Activated T-cell treated with anti-CD3 and anti-CD28 coated beads for 48 hours (primary cell): ENCODE data around the gene CROCC.
"Not testable (repeated sequence)": the region's sequence is repeated elsewhere in the genome, so short reads cannot be mapped to it uniquely, and the experiment has no call there.

ENCODE experiments used
- DNase-seq: peaks from one replicate; pipeline ENCODE4 v3.0.0-alpha.2; 2020; ENCODE audit warnings: low read depth

Gene CROCC

DNA sequence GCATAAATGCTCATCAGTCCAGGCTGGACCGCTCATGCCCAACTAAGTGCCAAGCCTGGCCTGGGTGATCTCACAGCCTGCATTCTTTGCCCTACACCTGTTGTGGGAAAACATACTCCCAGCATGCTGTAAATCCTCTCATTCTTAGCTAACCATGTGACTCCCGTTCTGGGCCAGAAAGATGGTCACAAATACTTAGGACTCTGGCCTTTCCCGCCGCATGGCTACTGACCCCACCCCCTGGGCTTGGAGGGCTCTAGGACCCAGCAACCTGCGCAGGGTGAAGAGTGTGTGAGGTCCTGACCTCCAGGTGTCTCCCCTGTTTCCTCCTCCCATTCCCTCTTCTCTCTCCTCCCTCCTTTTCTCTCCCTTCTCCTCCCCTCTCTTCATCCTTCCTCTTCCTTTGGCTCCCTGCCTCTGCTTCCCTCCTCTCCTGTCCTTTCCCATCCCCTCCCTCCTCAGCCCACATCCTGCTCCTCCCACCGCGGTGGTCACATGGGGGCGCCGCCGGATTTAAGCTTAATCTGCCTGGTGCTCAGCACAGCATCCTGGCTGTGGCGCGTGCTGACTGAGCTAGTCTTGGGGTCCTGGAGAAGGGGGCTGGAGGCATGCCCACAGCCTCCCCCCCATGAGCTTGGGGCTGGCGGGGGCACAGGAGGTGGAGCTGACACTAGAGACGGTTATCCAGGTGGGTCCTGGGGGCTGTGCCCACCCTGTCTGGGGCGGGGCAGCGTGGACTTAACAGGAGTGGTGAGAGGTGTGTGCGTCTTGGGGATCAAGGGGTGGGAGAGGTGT is at the start of gene CROCC:
TSS of gene CROCC (plus strand) at position 541 of the 795 bp plus-strand sequence. CDS start at position 629, 88 bp downstream.
- DNase-seq: peak; percentile 42

DNA sequence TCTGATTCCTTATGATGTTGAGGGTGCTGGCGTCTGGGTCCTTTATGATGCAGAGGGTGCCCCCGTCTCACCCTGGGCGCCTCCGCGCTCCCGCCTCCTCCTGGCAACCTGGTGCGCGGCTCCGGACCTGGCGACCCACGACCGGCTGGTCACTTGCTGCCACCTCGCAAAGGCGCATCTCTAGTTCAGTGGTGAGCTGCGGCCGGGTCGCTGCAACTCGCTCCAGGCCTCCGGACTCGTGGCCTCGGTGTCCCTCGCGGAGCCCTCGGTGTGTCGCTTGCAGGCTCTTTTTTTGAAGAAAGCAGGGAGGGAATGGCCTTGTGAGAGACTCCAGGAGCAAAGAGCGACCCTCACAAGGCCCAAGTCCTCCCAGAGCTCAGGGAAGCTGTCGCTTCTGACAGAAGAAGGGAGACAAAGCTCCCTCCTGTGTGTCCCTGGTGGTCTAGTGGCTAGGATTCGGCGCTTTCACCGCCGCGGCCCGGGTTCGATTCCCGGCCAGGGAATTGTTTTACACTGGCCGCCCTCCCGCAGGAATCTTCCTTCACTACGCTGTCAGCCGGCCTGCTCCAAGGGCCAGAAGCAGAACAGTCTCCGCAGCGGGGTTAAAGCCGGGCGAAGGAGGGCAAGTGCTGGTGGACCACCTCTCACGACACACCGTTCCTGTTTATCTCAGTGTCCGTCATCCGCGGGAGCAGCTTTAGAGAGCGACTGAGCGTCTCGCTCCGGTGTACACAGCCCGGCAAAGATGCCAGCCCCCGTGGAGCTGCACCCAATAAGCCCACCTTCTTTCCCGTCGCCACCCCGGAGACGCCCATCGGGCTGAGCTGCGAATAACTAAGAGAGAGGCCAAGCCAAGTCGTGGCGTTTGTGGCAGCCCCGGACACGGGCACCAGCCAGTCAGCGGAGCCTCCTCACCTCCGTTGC is 49.3 kb upstream of the CROCC start:
- peak; percentile 78 for DNase-seq

DNA sequence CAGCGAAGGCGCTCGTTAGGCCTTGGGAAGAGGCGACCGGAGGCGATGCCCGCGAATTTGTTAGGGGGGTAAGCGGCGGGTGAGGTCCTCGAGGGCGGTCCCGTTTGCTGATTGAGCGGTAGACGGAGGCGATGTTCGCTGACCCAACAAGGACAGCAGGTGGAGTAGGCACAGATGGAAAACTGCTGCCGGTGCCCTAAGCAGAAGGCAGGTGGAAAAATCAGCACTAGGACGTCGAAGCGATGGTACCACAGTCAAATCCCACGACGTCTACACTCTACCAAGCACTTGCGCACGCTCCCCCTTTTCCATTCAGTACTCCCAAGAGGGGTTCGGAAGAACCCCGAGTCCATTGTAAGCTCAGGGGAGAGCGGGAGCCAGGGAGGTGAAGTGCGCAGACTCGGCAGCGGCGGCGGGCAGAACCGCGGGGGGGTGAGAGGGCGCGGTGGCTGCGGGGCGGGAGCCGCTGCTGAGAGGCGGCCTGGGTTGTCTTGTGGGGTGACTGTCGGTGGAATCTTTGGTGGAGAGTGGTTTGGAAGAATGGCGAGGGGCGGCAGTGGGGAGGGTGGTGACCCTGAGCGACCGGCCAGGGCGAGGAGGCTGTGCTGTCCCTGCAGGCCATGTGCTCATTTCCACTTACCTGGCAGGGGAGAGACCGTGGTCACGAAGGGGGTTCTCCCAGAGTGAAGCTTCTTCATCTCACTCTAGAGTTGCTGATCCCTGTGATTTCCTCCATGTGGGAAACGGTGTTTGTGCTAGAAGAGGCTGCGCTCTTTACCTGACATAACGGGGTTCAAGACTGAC is 48.5 kb upstream of the CROCC start:
- DNase-seq: peak; percentile 35

- not testable (repeated sequence) for DNase-seq
These were observed 46.6 kb upstream of the CROCC start for GRCh38 chr1:16874968-16875765.

GRCh38 chr1:16881742-16882141 is 40.0 kb upstream of the CROCC start:
- DNase-seq: not testable (repeated sequence)

- no peak for DNase-seq
These were observed 38.7 kb upstream of the CROCC start for GRCh38 chr1:16882986-16883385.

GRCh38 chr1:16884487-16884886 is 37.2 kb upstream of the CROCC start:
- not testable (repeated sequence) for DNase-seq

- DNase-seq: no peak
These were observed 34.7 kb upstream of the CROCC start for GRCh38 chr1:16886860-16887605.

- DNase-seq: peak; percentile 75
These were observed 32.6 kb upstream of the CROCC start for GRCh38 chr1:16888860-16889816.

DNA sequence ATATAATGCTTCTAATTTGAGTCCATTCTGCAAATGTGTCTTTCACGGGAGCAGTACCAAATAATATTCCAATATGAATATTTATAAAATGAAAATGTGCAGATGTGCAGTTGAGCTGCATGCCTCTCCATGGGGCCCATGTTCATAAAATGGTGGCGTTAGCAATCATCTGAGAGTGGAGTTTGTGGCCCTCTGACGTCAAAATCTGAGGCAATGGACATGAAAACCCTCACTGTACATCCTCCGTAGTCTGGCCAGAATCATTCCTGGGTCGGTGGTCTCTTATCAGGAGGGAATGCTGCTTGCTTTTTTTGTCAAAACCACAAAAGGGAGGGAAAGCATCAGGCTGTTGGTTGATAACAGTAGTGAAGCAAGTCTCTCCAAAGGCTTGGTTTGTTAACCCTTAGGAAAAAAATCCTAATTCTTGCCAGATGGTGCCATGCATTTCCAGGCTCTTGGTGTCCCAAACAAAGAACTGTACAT is 31.2 kb upstream of the CROCC start:
- DNase-seq: not testable (repeated sequence)

DNA sequence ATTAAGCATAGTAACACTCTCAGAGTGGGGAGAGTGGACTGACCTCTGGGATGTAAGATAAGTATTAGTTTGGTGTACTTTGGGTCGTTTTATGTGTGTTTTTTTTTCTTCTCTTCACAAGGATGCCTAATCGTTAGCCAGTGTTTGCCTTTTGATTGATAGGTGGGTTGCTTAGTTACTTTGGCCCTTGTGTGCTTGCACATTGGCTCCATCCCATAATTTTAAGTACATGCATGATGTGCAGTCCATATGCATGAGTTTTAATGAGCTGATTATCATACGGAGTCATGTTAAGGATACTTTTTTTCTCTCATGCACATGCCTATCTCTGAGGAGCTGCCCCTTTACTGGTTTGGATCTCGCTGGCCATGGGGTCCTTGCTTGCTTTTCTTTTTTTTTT is 30.7 kb upstream of the CROCC start:
- not testable (repeated sequence) for DNase-seq

GRCh38 chr1:16892978-16893525 is 28.7 kb upstream of the CROCC start:
- DNase-seq: not testable (repeated sequence)

DNA sequence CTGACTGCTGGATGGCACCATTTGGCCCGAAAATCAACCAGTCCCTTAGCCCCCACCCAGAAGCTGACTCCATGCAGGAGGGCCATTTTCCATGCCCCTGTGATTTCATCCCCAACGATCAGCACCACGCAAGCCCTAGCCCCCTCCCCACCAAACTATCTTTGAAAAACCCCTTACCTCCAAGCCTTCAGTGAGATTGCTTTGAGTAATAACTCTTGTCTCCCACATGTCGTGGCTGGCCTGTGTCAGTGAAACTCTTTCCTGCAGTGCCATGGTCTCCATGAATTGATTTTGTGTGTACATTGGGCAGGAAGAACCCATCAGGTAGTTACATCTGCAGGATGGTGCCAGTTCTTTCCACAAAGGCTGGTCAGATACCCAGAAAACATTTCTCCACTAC is 27.9 kb upstream of the CROCC start:
- not testable (repeated sequence) for DNase-seq

GRCh38 chr1:16894338-16894737 is 27.4 kb upstream of the CROCC start:
- not testable (repeated sequence) for DNase-seq

DNA sequence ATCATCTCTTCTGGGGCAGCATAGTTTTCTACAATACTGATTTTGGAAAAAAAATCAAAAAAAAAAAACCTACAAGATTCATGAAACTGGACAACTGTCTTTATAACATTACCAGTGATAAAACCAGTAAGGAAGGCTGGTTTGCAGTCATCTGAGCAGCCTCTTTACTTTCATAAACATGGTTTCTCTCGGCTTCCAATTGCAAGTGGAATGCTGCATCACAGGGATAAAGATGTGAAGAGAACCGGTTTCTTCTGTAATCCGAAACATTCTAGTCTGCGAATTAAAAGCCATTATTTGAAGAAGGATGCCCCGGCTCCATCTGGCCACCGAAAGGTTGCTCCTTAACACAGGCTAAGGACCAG is 26.5 kb upstream of the CROCC start:
- DNase-seq: not testable (repeated sequence)

- peak; percentile 74 for DNase-seq
These were observed 26.0 kb upstream of the CROCC start, which contains the start of gene RNU1-2 for GRCh38 chr1:16895598-16896315. Gene RNU1-2 (plus strand): TSS chr1:16895980.

DNA sequence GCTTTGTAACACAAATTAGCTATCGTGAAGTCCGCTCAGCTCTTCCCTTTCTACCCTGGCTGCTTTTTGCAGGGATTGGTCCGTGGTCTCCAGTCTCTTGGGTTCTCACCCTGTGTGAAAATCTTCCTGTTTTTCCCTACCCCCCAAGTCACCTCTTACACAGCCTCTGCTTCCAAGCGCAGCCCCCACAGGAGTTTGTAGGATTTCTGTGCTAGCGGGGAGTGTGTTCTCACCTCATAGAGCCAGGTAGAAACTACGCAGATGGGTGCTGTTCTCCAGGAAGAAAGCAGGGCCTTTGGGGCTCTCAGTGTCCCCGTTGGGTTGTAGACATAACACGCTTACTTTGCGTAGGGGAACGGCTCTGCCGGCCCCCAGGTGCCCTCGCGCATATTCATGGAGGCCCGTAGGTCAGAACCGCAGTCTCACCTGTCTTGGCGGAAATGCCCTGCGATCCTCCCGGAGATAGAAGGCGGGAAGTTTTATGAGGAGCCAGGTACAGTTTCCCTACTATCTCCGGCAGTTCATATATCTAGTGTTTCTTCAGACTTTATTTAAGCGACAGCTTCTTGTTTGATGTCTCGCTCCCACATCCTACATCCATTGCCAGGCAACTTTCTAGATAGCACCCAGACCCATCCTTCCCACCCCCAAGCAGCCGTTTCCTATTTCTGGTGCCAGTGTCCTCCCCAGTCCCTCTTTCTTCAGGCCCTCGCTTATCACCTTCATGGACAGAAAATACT is 25.2 kb upstream of the CROCC start:
- peak; percentile 69 for DNase-seq
